Measurements from ENCODE around the gene FOXP1.

DNA sequence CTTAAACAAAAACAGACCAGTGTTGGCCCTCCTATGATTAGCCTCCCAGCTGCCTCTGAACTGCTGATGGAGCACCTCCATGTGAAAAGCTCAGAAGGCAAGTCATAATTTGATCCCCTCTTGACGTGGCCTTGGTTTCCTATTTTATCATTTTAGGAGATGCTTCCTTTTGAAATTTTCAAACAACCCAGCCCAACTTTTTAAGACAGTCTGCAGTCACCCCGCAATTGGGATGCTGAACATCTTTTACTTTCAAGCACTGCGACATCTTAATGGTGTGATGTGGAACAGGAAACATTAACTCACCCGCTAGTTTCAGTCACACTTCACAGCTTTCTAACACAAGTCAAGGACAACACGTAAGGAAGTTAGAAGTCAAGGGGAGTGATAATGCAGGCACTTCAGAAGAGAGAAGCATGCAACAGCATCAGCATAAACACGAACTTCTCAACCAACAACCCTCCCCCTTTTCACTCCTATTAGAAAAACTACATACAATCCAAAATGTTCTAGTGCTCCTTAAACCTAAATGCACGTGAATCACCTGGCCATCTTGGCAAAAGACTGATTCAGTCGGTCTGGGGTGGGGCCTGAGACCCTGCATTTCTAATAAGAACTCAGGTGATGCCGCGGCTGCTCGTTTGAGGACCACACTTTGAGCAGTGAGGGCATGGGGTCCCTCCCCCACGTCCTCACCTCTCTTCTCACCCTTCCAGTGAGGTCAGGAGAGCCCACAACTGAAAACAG, 161.5 kb downstream of the FOXP1 start:
- TF ChIP-seq POLR2A (IDR thresholded peaks at IDR 0.05; ENCODE audit: low read depth, low read length) (no peak), POLR2AphosphoS5 (IDR thresholded peaks at IDR 0.05; ENCODE audit: low read depth, low read length) (no peak), TAF1 (IDR thresholded peaks at IDR 0.05; ENCODE audit: low read depth, low read length) (no peak), SPI1 (IDR thresholded peaks at IDR 0.05; ENCODE audit: low read depth, low read length) (no peak), POU2F2 (IDR thresholded peaks at IDR 0.05; ENCODE audit: low read depth, low read length) (no peak)
